IMR-90 (cell line): Measurements from ENCODE around the gene FKBP6. TPM values are rescaled to one million over a fixed set of nuclear protein-coding genes. Genes with fewer than 3 reads are reported as not detected.

ENCODE experiments used
- ATAC-seq: fragments of 200-7000 bp; cut with Tn5 transposase; 2 replicates; pipeline ENCODE4 v1.9.1; 2020; ENCODE audit warnings: low read depth, mild to moderate bottlenecking, moderate library complexity
- BruUV-seq: library from RNA; stranded (reverse); fragments of 400-500 nt; replicated peaks from 2 replicates; lab custom pipeline; 2021; lab: Mats Ljungman, UMichigan
- CTCF ChIA-PET: fragments of 300-600 bp; formaldehyde crosslinking; extraction: SDS; loops from one replicate; lab custom pipeline; 2021; ENCODE audit warnings: antibody characterized with exemption; lab: Yijun Ruan, JAX
- POLR2A ChIA-PET: fragments of 300-600 bp; sonication (Branson Sonifier 250); formaldehyde crosslinking; loops from one replicate; lab custom pipeline; 2022; ENCODE audit warnings: antibody characterized with exemption; ENCODE audit not compliant: unreplicated experiment; lab: Charles Lee
- DNase-seq: peaks from one replicate; pipeline ENCODE4 v3.0.0; 2013
- H2AFZ ChIP-seq: replicated peaks from 2 replicates; pipeline ENCODE3; 2013; ENCODE audit warnings: low read length, mild to moderate bottlenecking; ENCODE audit not compliant: poor library complexity
- H2AK5ac ChIP-seq: 2 replicates; pipeline ENCODE4 v1.6.1; 2013; ENCODE audit warnings: low read depth, low read length, inconsistent platforms
- H2AK9ac ChIP-seq: replicated peaks from 2 replicates; pipeline ENCODE3; 2013; ENCODE audit warnings: mild to moderate bottlenecking, low read depth, low read length, moderate library complexity; ENCODE audit not compliant: poor library complexity
- H2BK120ac ChIP-seq: 2 replicates; pipeline ENCODE4 v1.6.1; 2013; ENCODE audit warnings: low read depth, low read length, inconsistent platforms
- H2BK15ac ChIP-seq: 3 replicates; pipeline ENCODE4 v1.6.1; 2013; ENCODE audit warnings: low read depth, low read length, inconsistent platforms
- H2BK20ac ChIP-seq: 2 replicates; pipeline ENCODE4 v1.6.1; 2013; ENCODE audit warnings: low read depth, mild to moderate bottlenecking, inconsistent platforms, low read length, moderate library complexity
- H2BK5ac ChIP-seq: 2 replicates; pipeline ENCODE4 v1.6.1; 2013; ENCODE audit warnings: mild to moderate bottlenecking, low read depth, low read length, inconsistent platforms; ENCODE audit not compliant: poor library complexity, severe bottlenecking
- H3K14ac ChIP-seq: replicated peaks from 2 replicates; pipeline ENCODE4 v1.6.1; 2013; ENCODE audit warnings: low read depth, low read length, inconsistent platforms
- H3K18ac ChIP-seq: 2 replicates; pipeline ENCODE4 v1.6.1; 2013; ENCODE audit warnings: low read depth, low read length, control low read depth
- H3K23ac ChIP-seq: 2 replicates; pipeline ENCODE4 v1.6.1; 2013; ENCODE audit warnings: low read depth, low read length, inconsistent platforms
- H3K27ac ChIP-seq: 2 replicates; pipeline ENCODE4 v1.5.1; 2013; ENCODE audit warnings: mild to moderate bottlenecking, control low read depth, low read length; ENCODE audit not compliant: insufficient read depth
- H3K27me3 ChIP-seq: 2 replicates; pipeline ENCODE4 v1.6.1; 2013; ENCODE audit warnings: low read length; ENCODE audit not compliant: control insufficient read depth, insufficient read depth
- H3K36me3 ChIP-seq: 2 replicates; pipeline ENCODE4 v1.6.1; 2013; ENCODE audit warnings: low read length, mixed read lengths; ENCODE audit not compliant: control insufficient read depth, insufficient read depth
- H3K4ac ChIP-seq: 2 replicates; pipeline ENCODE4 v1.6.1; 2013; ENCODE audit warnings: low read depth, low read length, inconsistent platforms
- H3K4me1 ChIP-seq: 2 replicates; pipeline ENCODE4 v1.6.1; 2013; ENCODE audit warnings: low read length, mixed read lengths; ENCODE audit not compliant: control insufficient read depth, insufficient read depth
- H3K4me2 ChIP-seq: 2 replicates; pipeline ENCODE4 v1.6.1; 2013; ENCODE audit warnings: low read depth, mild to moderate bottlenecking, control low read depth, low read length, moderate library complexity
- H3K4me3 ChIP-seq: 2 replicates; pipeline ENCODE4 v1.5.1; 2013; ENCODE audit warnings: low read depth, mild to moderate bottlenecking, control low read depth, low read length, moderate library complexity; ENCODE audit not compliant: insufficient read depth
- H3K56ac ChIP-seq: 2 replicates; pipeline ENCODE4 v1.6.1; 2013; ENCODE audit warnings: low read length, inconsistent platforms; ENCODE audit not compliant: insufficient read depth; ENCODE audit errors: extremely low read depth
- H3K79me1 ChIP-seq, 2 experiments: 2 replicates each; pipeline ENCODE4 v1.6.1; 2013; ENCODE audit warnings: low read length in 2 of 2, inconsistent platforms in 1 of 2, low read depth in 1 of 2
- H3K9ac ChIP-seq: 2 replicates; pipeline ENCODE4 v1.6.1; 2013; ENCODE audit warnings: low read depth, low read length, control low read depth
- H3K9me1 ChIP-seq: 2 replicates; pipeline ENCODE4 v1.6.1; 2013; ENCODE audit warnings: low read length, inconsistent platforms; ENCODE audit not compliant: insufficient read depth
- H3K9me3 ChIP-seq: 2 replicates; pipeline ENCODE4 v1.6.1; 2013; ENCODE audit warnings: low read length; ENCODE audit not compliant: control insufficient read depth, insufficient read depth
- H4K20me1 ChIP-seq: 2 replicates; pipeline ENCODE4 v1.6.1; 2013; ENCODE audit warnings: low read length, inconsistent platforms; ENCODE audit not compliant: insufficient read depth
- H4K5ac ChIP-seq: 2 replicates; pipeline ENCODE4 v1.6.1; 2013; ENCODE audit warnings: mild to moderate bottlenecking, low read depth, low read length, control low read depth
- H4K8ac ChIP-seq, 2 experiments: 2 replicates each; pipeline ENCODE4 v1.6.1; 2013; ENCODE audit warnings: low read depth in 2 of 2, low read length in 2 of 2, control low read depth in 1 of 2, inconsistent platforms in 1 of 2
- H4K91ac ChIP-seq: 2 replicates; pipeline ENCODE4 v1.6.1; 2013; ENCODE audit warnings: low read depth, low read length, inconsistent platforms; ENCODE audit not compliant: insufficient read depth
- BHLHE40 ChIP-seq: fragments of 150-350 bp; IDR thresholded peaks from 2 replicates; pipeline ENCODE4 v1.6.1; 2016; ENCODE audit warnings: mild to moderate bottlenecking, low read depth, low read length
- CEBPB ChIP-seq: IDR thresholded peaks from 2 replicates; pipeline ENCODE4 v1.6.1; 2012; ENCODE audit warnings: low read depth, low read length, improper control_type of control experiment
- CHD1 ChIP-seq: IDR thresholded peaks from 2 replicates; pipeline ENCODE4 v1.6.1; 2012; ENCODE audit warnings: low read depth, low read length, improper control_type of control experiment
- MAZ ChIP-seq: IDR thresholded peaks from 2 replicates; pipeline ENCODE4 v1.6.1; 2012; ENCODE audit warnings: low read depth, mild to moderate bottlenecking, low read length, improper control_type of control experiment, moderate library complexity, borderline replicate concordance
- POLR2A ChIP-seq: IDR thresholded peaks from 2 replicates; pipeline ENCODE4 v1.6.1; 2012; ENCODE audit warnings: mild to moderate bottlenecking, low read depth, low read length
- RAD21 ChIP-seq: IDR thresholded peaks from 2 replicates; pipeline ENCODE4 v1.6.1; 2012; ENCODE audit warnings: low read length, improper control_type of control experiment
- RFX5 ChIP-seq: IDR thresholded peaks from 2 replicates; pipeline ENCODE4 v1.8.0; 2012; ENCODE audit warnings: low read depth, mild to moderate bottlenecking, low read length, moderate library complexity
- SMC3 ChIP-seq: fragments of 150-350 bp; IDR thresholded peaks from 2 replicates; pipeline ENCODE4 v1.6.1; 2016; ENCODE audit warnings: low read depth, mild to moderate bottlenecking, antibody characterized with exemption, low read length, moderate library complexity
- WGBS, 2 experiments: methylation state at CpG; one replicate each; pipeline versions ENCODE4 v1.1.5 to v1.1.7; 2013; ENCODE audit warnings: missing lambda C conversion rate in 2 of 2; ENCODE audit not compliant: insufficient read length in 1 of 2; ENCODE audit errors: extremely low coverage in 2 of 2; 5-methylcytosine and 5-hydroxymethylcytosine counted together
- dilution Hi-C: fragments of 300-500 bp; cut with HindIII; formaldehyde crosslinking; loops from one replicate; pipeline ENCODE4 v1.14.3; 2018; ENCODE audit warnings: low sequenced_read_pairs; ENCODE audit not compliant: unreplicated experiment
- in situ Hi-C: fragments of 300-500 bp; cut with MboI; formaldehyde crosslinking; loops from 3 replicates; pipeline ENCODE4 v1.14.3; 2019; ENCODE audit warnings: low sequenced_read_pairs, inconsistent platforms, mixed read lengths
- intact Hi-C: fragments of 100-400 bp; cut with micrococcal nuclease; formaldehyde crosslinking; loops from 2 replicates; pipeline ENCODE4 v1.10.0; 2022
- polyA plus RNA-seq, 3 experiments: library from polyadenylated mRNA; depleted of rRNA; stranded (reverse); fragments of >200 nt; gene quantifications; 2 replicates each; pipeline ENCODE4 v1.2.3, GENCODE V29; 2012; ENCODE audit warnings: low replicate concordance in 1 of 3
- total RNA-seq: library from RNA; depleted of rRNA; stranded (reverse); fragments of >200 nt; gene quantifications from 2 replicates; pipeline ENCODE4 v1.2.3, GENCODE V29; 2012
- TF ChIP-seq, protein P1 (sequence below): conservative IDR thresholded peaks from 2 replicates; pipeline ENCODE4 v1.5.1; 2012; ENCODE audit warnings: mild to moderate bottlenecking, low read depth, low read length, improper control_type of control experiment
- TF ChIP-seq, protein P2 (sequence below): fragments of 150-350 bp; IDR thresholded peaks from 2 replicates; pipeline ENCODE4 v1.6.1; 2016; ENCODE audit warnings: low read depth, mild to moderate bottlenecking, low read length, moderate library complexity, borderline replicate concordance
- TF ChIP-seq, protein P3 (sequence below): fragments of 150-350 bp; IDR thresholded peaks from 2 replicates; pipeline ENCODE4 v1.6.1; 2017; ENCODE audit warnings: mild to moderate bottlenecking, antibody characterized with exemption, low read length, low read depth

The FKBP6 gene
- total and polyA plus RNA-seq, 2 of the 4 experiments (the other 2 are of a cell fraction) = not detected

DNA sequence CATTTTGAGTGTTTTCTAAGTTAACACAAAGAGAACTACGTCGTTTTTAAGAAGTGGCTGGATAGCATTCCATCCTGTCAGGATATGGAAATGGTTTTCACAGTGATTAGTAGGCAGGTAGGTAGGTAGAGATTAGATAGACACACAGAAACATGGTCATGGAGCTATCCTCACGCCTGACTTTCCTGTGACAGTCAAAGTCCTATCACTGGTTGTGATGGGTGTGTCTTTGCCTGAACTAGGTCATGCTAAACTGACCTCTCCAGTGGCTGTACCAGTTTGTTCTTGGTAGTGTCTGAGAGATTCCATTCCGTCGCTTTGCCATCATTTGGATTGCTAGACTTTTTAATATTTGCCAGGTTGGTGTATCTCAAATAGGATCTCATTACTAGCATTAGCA lies 28.2 kb downstream of the FKBP6 start:
- H3K4me3 ChIP-seq = no peak overlapping the region
- H3K79me1 ChIP-seq = no peaks in the 10 kb centered on the region
- no peak overlapping the region for H4K91ac ChIP-seq
- TF ChIP-seq, protein P1, sequence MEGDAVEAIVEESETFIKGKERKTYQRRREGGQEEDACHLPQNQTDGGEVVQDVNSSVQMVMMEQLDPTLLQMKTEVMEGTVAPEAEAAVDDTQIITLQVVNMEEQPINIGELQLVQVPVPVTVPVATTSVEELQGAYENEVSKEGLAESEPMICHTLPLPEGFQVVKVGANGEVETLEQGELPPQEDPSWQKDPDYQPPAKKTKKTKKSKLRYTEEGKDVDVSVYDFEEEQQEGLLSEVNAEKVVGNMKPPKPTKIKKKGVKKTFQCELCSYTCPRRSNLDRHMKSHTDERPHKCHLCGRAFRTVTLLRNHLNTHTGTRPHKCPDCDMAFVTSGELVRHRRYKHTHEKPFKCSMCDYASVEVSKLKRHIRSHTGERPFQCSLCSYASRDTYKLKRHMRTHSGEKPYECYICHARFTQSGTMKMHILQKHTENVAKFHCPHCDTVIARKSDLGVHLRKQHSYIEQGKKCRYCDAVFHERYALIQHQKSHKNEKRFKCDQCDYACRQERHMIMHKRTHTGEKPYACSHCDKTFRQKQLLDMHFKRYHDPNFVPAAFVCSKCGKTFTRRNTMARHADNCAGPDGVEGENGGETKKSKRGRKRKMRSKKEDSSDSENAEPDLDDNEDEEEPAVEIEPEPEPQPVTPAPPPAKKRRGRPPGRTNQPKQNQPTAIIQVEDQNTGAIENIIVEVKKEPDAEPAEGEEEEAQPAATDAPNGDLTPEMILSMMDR = no peak
- TF ChIP-seq BHLHE40 (no peak), POLR2A (no peak), CEBPB (no peak), RFX5 (no peak), SMC3 (no peak), CHD1 (no peak), MAZ (no peak), RAD21 (no peak)
- TF ChIP-seq, protein P2, sequence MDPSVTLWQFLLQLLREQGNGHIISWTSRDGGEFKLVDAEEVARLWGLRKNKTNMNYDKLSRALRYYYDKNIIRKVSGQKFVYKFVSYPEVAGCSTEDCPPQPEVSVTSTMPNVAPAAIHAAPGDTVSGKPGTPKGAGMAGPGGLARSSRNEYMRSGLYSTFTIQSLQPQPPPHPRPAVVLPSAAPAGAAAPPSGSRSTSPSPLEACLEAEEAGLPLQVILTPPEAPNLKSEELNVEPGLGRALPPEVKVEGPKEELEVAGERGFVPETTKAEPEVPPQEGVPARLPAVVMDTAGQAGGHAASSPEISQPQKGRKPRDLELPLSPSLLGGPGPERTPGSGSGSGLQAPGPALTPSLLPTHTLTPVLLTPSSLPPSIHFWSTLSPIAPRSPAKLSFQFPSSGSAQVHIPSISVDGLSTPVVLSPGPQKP = no peak
- TF ChIP-seq, protein P3, sequence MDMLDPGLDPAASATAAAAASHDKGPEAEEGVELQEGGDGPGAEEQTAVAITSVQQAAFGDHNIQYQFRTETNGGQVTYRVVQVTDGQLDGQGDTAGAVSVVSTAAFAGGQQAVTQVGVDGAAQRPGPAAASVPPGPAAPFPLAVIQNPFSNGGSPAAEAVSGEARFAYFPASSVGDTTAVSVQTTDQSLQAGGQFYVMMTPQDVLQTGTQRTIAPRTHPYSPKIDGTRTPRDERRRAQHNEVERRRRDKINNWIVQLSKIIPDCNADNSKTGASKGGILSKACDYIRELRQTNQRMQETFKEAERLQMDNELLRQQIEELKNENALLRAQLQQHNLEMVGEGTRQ = no peak
- no TSS peak for BruUV-seq
- H3K18ac ChIP-seq = no peak overlapping the region
- no peak overlapping the region for H3K14ac ChIP-seq
- H4K5ac ChIP-seq = no peak overlapping the region
- H2BK120ac ChIP-seq = no peak overlapping the region
- in situ Hi-C loops = no loop called here
- POLR2A ChIA-PET = no interaction called here
- DNase-seq (no peak), ATAC-seq (no peak)
- H2AK9ac ChIP-seq = no peak overlapping the region
- peaks cover 9% of the 10 kb centered on the region for H3K9me3 ChIP-seq
- H3K9ac ChIP-seq = no peak overlapping the region
- H3K27ac ChIP-seq = no peak overlapping the region
- peaks cover 4% of the 10 kb centered on the region; the same call in 1 of the 2 replicates for H3K9me1 ChIP-seq
- no peaks in the 10 kb centered on the region for H4K20me1 ChIP-seq
- WGBS, 2 experiments = no CpG with 5 or more reads among the region's 5 CpGs
- dilution Hi-C loops = no loop called here
- H3K23ac ChIP-seq = no peak overlapping the region
- H2AFZ ChIP-seq = no peak overlapping the region
- CTCF ChIA-PET = no interaction called here
- H3K4me2 ChIP-seq = no peak overlapping the region
- H4K8ac ChIP-seq = no peak overlapping the region
- H2AK5ac ChIP-seq = no peak overlapping the region
- peaks cover 4% of the 10 kb centered on the region for H3K27me3 ChIP-seq
- H3K56ac ChIP-seq = no peak overlapping the region
- H2BK15ac ChIP-seq = no peak overlapping the region
- H2BK5ac ChIP-seq = no peak overlapping the region
- H3K36me3 ChIP-seq = no peaks in the 10 kb centered on the region
- H3K4ac ChIP-seq = no peak overlapping the region
- H3K4me1 ChIP-seq = peaks cover 4% of the 10 kb centered on the region; the same call in 1 of the 2 replicates
- intact Hi-C loops = no loop called here
- no peak overlapping the region for H2BK20ac ChIP-seq
